GM23338 (cell line): ENCODE data around the gene RBM12. TPM values are rescaled to one million over a fixed set of nuclear protein-coding genes. Genes with fewer than 3 reads are reported as not detected.
"Not testable (repeated sequence)": the region's sequence is repeated elsewhere in the genome, so short reads cannot be mapped to it uniquely, and the experiment has no call there.

Experiments used
- ATAC-seq: fragments of 200-7000 bp; cut with Tn5 transposase; 3 replicates; pipeline ENCODE4 v1.9.1; 2020
- DNase-seq: peaks from one replicate; pipeline ENCODE4 v3.0.0-alpha.2; 2015; ENCODE audit warnings: low spot score
- H2AFZ ChIP-seq: fragments of 200-600 bp; sonication (generic); 2 replicates; pipeline ENCODE4 v1.8.0; 2016; ENCODE audit warnings: antibody characterized with exemption, mild to moderate bottlenecking, moderate library complexity
- H3F3A ChIP-seq: fragments of 200-600 bp; sonication (generic); replicated peaks from 2 replicates; pipeline ENCODE4 v1.8.0; 2017; ENCODE audit warnings: antibody characterized with exemption, mixed run types, low read depth
- H3K27ac ChIP-seq: fragments of 200-600 bp; sonication (generic); 2 replicates; pipeline ENCODE4 v1.6.1; 2016; ENCODE audit warnings: low read depth
- H3K27me3 ChIP-seq: fragments of 200-600 bp; sonication (generic); 2 replicates; pipeline ENCODE4 v1.8.0; 2016; ENCODE audit warnings: mild to moderate bottlenecking, mixed run types, moderate library complexity; ENCODE audit not compliant: insufficient read depth
- H3K36me3 ChIP-seq: fragments of 200-600 bp; sonication (generic); 2 replicates; pipeline ENCODE4 v1.8.0; 2016; ENCODE audit warnings: mild to moderate bottlenecking; ENCODE audit not compliant: insufficient read depth
- H3K4me1 ChIP-seq: fragments of 200-600 bp; sonication (generic); 2 replicates; pipeline ENCODE4 v1.8.0; 2016; ENCODE audit warnings: mild to moderate bottlenecking, moderate library complexity; ENCODE audit not compliant: insufficient read depth
- H3K4me2 ChIP-seq: fragments of 200-600 bp; sonication (generic); 2 replicates; pipeline ENCODE4 v1.7.1; 2017; ENCODE audit warnings: mixed run types
- H3K4me3 ChIP-seq: fragments of 200-600 bp; sonication (generic); 2 replicates; pipeline ENCODE4 v1.6.1; 2016; ENCODE audit warnings: mixed run types
- H3K79me2 ChIP-seq: fragments of 200-600 bp; sonication (generic); replicated peaks from 2 replicates; pipeline ENCODE4 v1.8.0; 2017; ENCODE audit warnings: mild to moderate bottlenecking; ENCODE audit not compliant: insufficient read depth
- H3K9me2 ChIP-seq: fragments of 200-600 bp; sonication (generic); 2 replicates; pipeline ENCODE4 v1.8.0; 2017; ENCODE audit not compliant: insufficient read depth
- H4K20me1 ChIP-seq: fragments of 200-600 bp; sonication (generic); replicated peaks from 2 replicates; pipeline ENCODE4 v1.8.0; 2017; ENCODE audit warnings: mild to moderate bottlenecking; ENCODE audit not compliant: insufficient read depth
- H3K27ac Mint-ChIP-seq: 2 replicates; pipeline ENCODE4 v1.8.0; 2020; ENCODE audit warnings: inconsistent platforms, mild to moderate bottlenecking, moderate library complexity, mixed read lengths
- H3K27me3 Mint-ChIP-seq: 3 replicates; pipeline ENCODE4 v1.8.0; 2022; ENCODE audit warnings: low read depth, mild to moderate bottlenecking, moderate library complexity, mixed read lengths, inconsistent platforms; ENCODE audit not compliant: insufficient read depth, poor library complexity
- H3K36me3 Mint-ChIP-seq: 3 replicates; pipeline ENCODE4 v1.8.0; 2021; ENCODE audit warnings: low read depth, mild to moderate bottlenecking, inconsistent platforms, moderate library complexity, mixed read lengths
- H3K4me1 Mint-ChIP-seq: 3 replicates; pipeline ENCODE4 v1.8.0; 2020; ENCODE audit warnings: mild to moderate bottlenecking, inconsistent platforms, mixed read lengths
- H3K4me3 Mint-ChIP-seq: 3 replicates; pipeline ENCODE4 v1.8.0; 2021; ENCODE audit warnings: moderate library complexity, mild to moderate bottlenecking, inconsistent platforms, mixed read lengths
- H3K9me3 Mint-ChIP-seq: 3 replicates; pipeline ENCODE4 v1.8.0; 2020; ENCODE audit warnings: moderate library complexity, mild to moderate bottlenecking, inconsistent platforms, mixed read lengths
- ETS1 ChIP-seq: IDR thresholded peaks from 2 replicates; pipeline ENCODE4 v1.6.1; 2016; ENCODE audit warnings: antibody characterized with exemption
- EZH2 ChIP-seq: fragments of 200-600 bp; sonication (generic); IDR thresholded peaks from one replicate; pipeline ENCODE4 v1.8.0; 2017; ENCODE audit warnings: antibody characterized with exemption, mild to moderate bottlenecking, low read depth; ENCODE audit not compliant: unreplicated experiment
- EZH2phosphoT487 ChIP-seq: fragments of 200-600 bp; sonication (generic); IDR thresholded peaks from one replicate; pipeline ENCODE4 v1.8.1; 2018; ENCODE audit warnings: antibody characterized with exemption; ENCODE audit not compliant: unreplicated experiment
- JUNB ChIP-seq: IDR thresholded peaks from one replicate; pipeline ENCODE4 v1.6.1; 2016; ENCODE audit warnings: antibody characterized with exemption; ENCODE audit not compliant: unreplicated experiment
- POLR2AphosphoS5 ChIP-seq: IDR thresholded peaks from 2 replicates; pipeline ENCODE4 v1.6.1; 2016; ENCODE audit warnings: antibody characterized with exemption, low read depth
- STAT1 ChIP-seq: IDR thresholded peaks from one replicate; pipeline ENCODE4 v1.6.1; 2016; ENCODE audit warnings: antibody characterized with exemption; ENCODE audit not compliant: unreplicated experiment
- ZNF114 ChIP-seq: fragments of 250-450 bp; sonication (Bioruptor Pico); IDR thresholded peaks from 2 replicates; pipeline ENCODE4 v1.5.0; 2020; ENCODE audit warnings: mild to moderate bottlenecking, moderate library complexity
- ZNF331 ChIP-seq: fragments of 250-450 bp; sonication (Bioruptor Pico); IDR thresholded peaks from 2 replicates; pipeline ENCODE4 v1.5.0; 2020; ENCODE audit warnings: low read depth, mild to moderate bottlenecking, moderate library complexity
- polyA plus RNA-seq: library from polyadenylated mRNA; unstranded; fragments of >200 nt; fragmentation: Nextera tagmentation; extraction: Ambion mirVana; gene quantifications from 2 replicates; pipeline ENCODE4 v1.2.1, GENCODE V29; 2016
- total RNA-seq: library from RNA; depleted of rRNA; stranded (reverse); fragments of >200 nt; shearing (Covaris generic); gene quantifications from 2 replicates; pipeline ENCODE4 v1.2.3, GENCODE V29; 2014
- TF ChIP-seq, protein P1 (sequence below), 2 experiments: fragments of 200-600 bp in 1 of 2; sonication (generic) in 1 of 2; conservative IDR thresholded peaks; 2 replicates each; pipeline versions ENCODE4 v1.5.1 to v1.6.1; 2016 to 2017; ENCODE audit warnings: antibody characterized with exemption in 2 of 2, low read depth in 2 of 2, mild to moderate bottlenecking in 2 of 2, moderate library complexity in 1 of 2

RBM12 gene
- total and polyA plus RNA-seq, 2 experiments from 2014 or later: 22.3 to 82.2 TPM

GRCh38 chr20:35713120-35713519, 48.4 kb upstream of the RBM12 start:
- not testable (repeated sequence) for H3K27me3 ChIP-seq
- peak overlapping the region; percentile 72; the same call in 1 of the 2 replicates for H3K27ac Mint-ChIP-seq
- peaks cover 67% of the 10 kb centered on the region for H4K20me1 ChIP-seq

DNA sequence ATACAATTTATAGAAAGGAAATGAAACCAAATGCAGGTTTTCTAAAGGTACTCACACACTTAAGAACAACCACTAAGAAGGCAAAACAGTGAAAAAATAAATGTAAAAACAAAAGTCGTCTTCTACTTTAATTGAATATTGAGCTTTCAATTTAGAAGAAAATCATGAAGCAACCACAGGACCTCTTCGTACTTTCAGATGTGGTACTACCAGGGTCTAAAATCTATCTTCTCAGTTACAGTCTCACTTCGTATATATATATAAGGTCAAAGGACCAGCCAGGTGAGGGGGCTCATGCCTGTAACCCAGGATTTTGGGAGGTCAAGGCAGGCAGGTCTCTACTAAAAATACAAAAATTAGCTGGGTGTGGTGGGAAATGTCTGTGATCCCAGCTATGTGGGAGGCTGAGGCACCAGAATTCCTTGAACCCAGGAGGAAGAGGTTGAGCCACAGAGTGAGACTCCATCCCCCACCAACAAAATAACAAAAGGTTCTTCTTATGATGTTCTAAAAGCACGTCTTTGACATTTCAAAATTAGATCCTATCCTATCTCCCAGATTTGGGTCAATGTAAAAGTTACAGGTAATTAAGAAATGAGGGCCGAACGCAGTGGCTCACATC, 47.0 kb upstream of the RBM12 start:
- peak overlapping the region; percentile 50; the same call in 1 of the 2 replicates for H3K27ac ChIP-seq
- peaks cover 46% of the 10 kb centered on the region for H3F3A ChIP-seq
- no peaks in the 10 kb centered on the region for H3K9me2 ChIP-seq
- H3K27ac Mint-ChIP-seq: peak overlapping the region; percentile 54
- no peaks in the 10 kb centered on the region for H3K27me3 ChIP-seq
- no peaks in the 10 kb centered on the region for H3K9me3 Mint-ChIP-seq
- H3K79me2 ChIP-seq: peaks cover 73% of the 10 kb centered on the region
- TF ChIP-seq POLR2AphosphoS5 (no peak), STAT1 (no peak), EZH2 (no peak), ETS1 (no peak), ZNF331 (CRISPR knock-in tag) (no peak), ZNF114 (CRISPR knock-in tag) (no peak), JUNB (no peak), EZH2phosphoT487 (no peak)
- TF ChIP-seq, protein P1, sequence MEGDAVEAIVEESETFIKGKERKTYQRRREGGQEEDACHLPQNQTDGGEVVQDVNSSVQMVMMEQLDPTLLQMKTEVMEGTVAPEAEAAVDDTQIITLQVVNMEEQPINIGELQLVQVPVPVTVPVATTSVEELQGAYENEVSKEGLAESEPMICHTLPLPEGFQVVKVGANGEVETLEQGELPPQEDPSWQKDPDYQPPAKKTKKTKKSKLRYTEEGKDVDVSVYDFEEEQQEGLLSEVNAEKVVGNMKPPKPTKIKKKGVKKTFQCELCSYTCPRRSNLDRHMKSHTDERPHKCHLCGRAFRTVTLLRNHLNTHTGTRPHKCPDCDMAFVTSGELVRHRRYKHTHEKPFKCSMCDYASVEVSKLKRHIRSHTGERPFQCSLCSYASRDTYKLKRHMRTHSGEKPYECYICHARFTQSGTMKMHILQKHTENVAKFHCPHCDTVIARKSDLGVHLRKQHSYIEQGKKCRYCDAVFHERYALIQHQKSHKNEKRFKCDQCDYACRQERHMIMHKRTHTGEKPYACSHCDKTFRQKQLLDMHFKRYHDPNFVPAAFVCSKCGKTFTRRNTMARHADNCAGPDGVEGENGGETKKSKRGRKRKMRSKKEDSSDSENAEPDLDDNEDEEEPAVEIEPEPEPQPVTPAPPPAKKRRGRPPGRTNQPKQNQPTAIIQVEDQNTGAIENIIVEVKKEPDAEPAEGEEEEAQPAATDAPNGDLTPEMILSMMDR (conservative IDR thresholded peaks at IDR 0.05; ENCODE audit: low read depth in 2 of 2): no peak
- no peak overlapping the region for H3K4me3 Mint-ChIP-seq
- H3K4me1 Mint-ChIP-seq: no peaks in the 10 kb centered on the region
- H2AFZ ChIP-seq: no peak overlapping the region
- H4K20me1 ChIP-seq: peaks cover 64% of the 10 kb centered on the region
- no peaks in the 10 kb centered on the region for H3K4me1 ChIP-seq
- no peak overlapping the region for H3K4me3 ChIP-seq
- H3K27me3 Mint-ChIP-seq: peaks cover 10% of the 10 kb centered on the region
- DNase-seq (no peak), ATAC-seq (no peak)
- H3K36me3 ChIP-seq: peaks cover 96% of the 10 kb centered on the region
- peaks cover 99% of the 10 kb centered on the region for H3K36me3 Mint-ChIP-seq
- H3K4me2 ChIP-seq: no peak overlapping the region

More at GRCh38 chr20:35713120-35713519, 48.4 kb upstream of the RBM12 start:
- not testable (repeated sequence) for H3K27me3 Mint-ChIP-seq, H3K9me3 Mint-ChIP-seq, H3K4me2 ChIP-seq, H3K9me2 ChIP-seq, H3K4me3 Mint-ChIP-seq, H2AFZ ChIP-seq, DNase-seq, ATAC-seq, H3K4me3 ChIP-seq, H3K4me1 ChIP-seq, H3K4me1 Mint-ChIP-seq
- Histone ChIP-seq H3K27ac (peak overlapping the region; percentile 73), H3K36me3 (peaks cover 97% of the 10 kb centered on the region), H3F3A (peaks cover 48% of the 10 kb centered on the region), H3K79me2 (peaks cover 88% of the 10 kb centered on the region)
- H3K36me3 Mint-ChIP-seq: peaks cover 99% of the 10 kb centered on the region
